ENCODE results near the gene CCT6A. TPM values are rescaled to one million over a fixed set of nuclear protein-coding genes. Genes with fewer than 3 reads are reported as not detected.
"Not testable (repeated sequence)": the region's sequence is repeated elsewhere in the genome, so short reads cannot be mapped to it uniquely, and the experiment has no call there.

CCT6A gene
- total and polyA plus RNA-seq, 2 donors (not counting 1 experiment from before 2014, with no cell fraction given): 40.3 to 71.3 TPM

GRCh38 chr7:56032578-56032977, 19.0 kb upstream of the CCT6A start:
- POLR2A ChIA-PET; H2AFZ ChIP-seq (ENCODE audit: insufficient read depth, low read depth, low read length, poor library complexity, severe bottlenecking); H3K36me3 ChIP-seq (replicated peaks in 1 of 2; ENCODE audit: control extremely low read depth in 1 of 2, control insufficient read depth in 1 of 2, extremely low read depth in 1 of 2, insufficient read depth in 2 of 2, low read length in 1 of 2); H3K4me1 Mint-ChIP-seq; intact Hi-C loops (cut with micrococcal nuclease); H3K4me1 ChIP-seq (ENCODE audit: control insufficient read depth in 2 of 2, insufficient read depth in 2 of 2, low read length in 2 of 2); H3K27ac ChIP-seq (ENCODE audit: low read length in 2 of 2); H4K20me1 ChIP-seq (ENCODE audit: control insufficient read depth, insufficient read depth, low read length, poor library complexity, severe bottlenecking); H3K27me3 Mint-ChIP-seq; H3K9ac ChIP-seq (ENCODE audit: low read length); H3K4me3 Mint-ChIP-seq; ATAC-seq (ENCODE audit: low read depth); H3K27ac Mint-ChIP-seq; H3K9me3 ChIP-seq (ENCODE audit: control extremely low read depth in 1 of 3, control insufficient read depth in 2 of 3, insufficient read depth in 1 of 3, low read length in 2 of 3); H3K79me2 ChIP-seq (ENCODE audit: control insufficient read depth, insufficient read depth, low read length); H3K4me2 ChIP-seq (replicated peaks; ENCODE audit: low read depth, low read length, poor library complexity, severe bottlenecking); H3K4me3 ChIP-seq (ENCODE audit: control extremely low read depth in 1 of 5, extremely low read depth in 1 of 5, insufficient read depth in 1 of 5, low read depth in 2 of 5, low read length in 4 of 5); H3K27me3 ChIP-seq (replicated peaks in 1 of 4; ENCODE audit: control extremely low read depth in 1 of 4, control insufficient read depth in 3 of 4, insufficient read depth in 4 of 4, low read length in 3 of 4); H3K9me3 Mint-ChIP-seq (ENCODE audit: insufficient read depth); DNase-seq: not testable (repeated sequence)
- CTCF ChIA-PET: interaction anchor here (0.7 to 2.2 kb wide), 2 partner anchors 42 to 391 kb away, joined by 4 to 8 read pairs; no protein-coding TSS in a partner anchor
- WGBS (ENCODE audit: insufficient coverage): 100% methylated on average over 4 of the region's 7 CpGs

GRCh38 chr7:56033671-56034432, 17.7 kb upstream of the CCT6A start:
- DNase-seq: peak; percentile 74
- no peaks in the 10 kb centered on the region for H3K9me3 Mint-ChIP-seq (ENCODE audit: insufficient read depth)
- no peak for TF ChIP-seq EZH2 (IDR thresholded peaks at IDR 0.05; ENCODE audit: borderline replicate concordance, insufficient read depth, low read depth, low read length, poor library complexity, severe bottlenecking)
- peak; percentile 29 for TF ChIP-seq CTCF (IDR thresholded peaks at IDR 0.05)
- Histone ChIP-seq H3K27me3 (replicated peaks in 1 of 4; ENCODE audit: control extremely low read depth in 1 of 4, control insufficient read depth in 3 of 4, insufficient read depth in 4 of 4, low read length in 3 of 4) (no peaks in the 10 kb centered on the region), H4K20me1 (ENCODE audit: control insufficient read depth, insufficient read depth, low read length, poor library complexity, severe bottlenecking) (no peaks in the 10 kb centered on the region), H3K9me3 (ENCODE audit: control extremely low read depth in 1 of 3, control insufficient read depth in 2 of 3, insufficient read depth in 1 of 3, low read length in 2 of 3) (no peaks in the 10 kb centered on the region), H3K4me1 (ENCODE audit: control insufficient read depth in 2 of 2, insufficient read depth in 2 of 2, low read length in 2 of 2) (peaks cover 3 to 8% of the 10 kb centered on the region in 2 donors), H3K4me2 (replicated peaks; ENCODE audit: low read depth, low read length, poor library complexity, severe bottlenecking) (peak overlapping the region; percentile 83), H3K9ac (ENCODE audit: low read length) (peak overlapping the region; percentile 71), H2AFZ (ENCODE audit: insufficient read depth, low read depth, low read length, poor library complexity, severe bottlenecking) (peak overlapping the region; percentile 91), H3K27ac (ENCODE audit: low read length in 2 of 2) (peak overlapping the region in 1 of 2 donors; percentile 23), H3K36me3 (replicated peaks in 1 of 2; ENCODE audit: control extremely low read depth in 1 of 2, control insufficient read depth in 1 of 2, extremely low read depth in 1 of 2, insufficient read depth in 2 of 2, low read length in 1 of 2) (no peaks in the 10 kb centered on the region), H3K79me2 (ENCODE audit: control insufficient read depth, insufficient read depth, low read length) (no peaks in the 10 kb centered on the region), H3K4me3 (ENCODE audit: control extremely low read depth in 1 of 5, extremely low read depth in 1 of 5, insufficient read depth in 1 of 5, low read depth in 2 of 5, low read length in 4 of 5) (peak overlapping the region; percentile 50 to 77 (median 70))
- peak overlapping the region; percentile 8 for H3K27ac Mint-ChIP-seq
- H3K27me3 Mint-ChIP-seq: no peaks in the 10 kb centered on the region
- H3K4me1 Mint-ChIP-seq: peaks cover 6% of the 10 kb centered on the region
- POLR2A ChIA-PET: interaction anchor here (0.5 to 1.3 kb wide), 2 partner anchors 30 to 31 kb away, joined by 3 to 4 read pairs; partner anchors contain the start of gene SUMF2
- intact Hi-C loops (cut with micrococcal nuclease): loop anchor here (1.0 kb wide), 3 partner anchors 17 to 83 kb away; partner anchors contain the start of genes CCT6A, MRPS17, PSPH and SUMF2
- 1% methylated on average over 23 of the region's 27 CpGs for WGBS (ENCODE audit: insufficient coverage)
- CTCF ChIA-PET: interaction anchor here (0.8 to 2.2 kb wide), 4 partner anchors 29 to 41 kb away, joined by 3 to 8 read pairs (median 4); no protein-coding TSS in a partner anchor
- ATAC-seq (ENCODE audit: low read depth): peak; percentile 99
- peak overlapping the region; percentile 84 for H3K4me3 Mint-ChIP-seq

All from B cell (primary cell).